H1 (cell line): ENCODE data around the gene ZNF362. TPM values are rescaled to one million over a fixed set of nuclear protein-coding genes. Genes with fewer than 3 reads are reported as not detected.

Source experiments
- CTCF ChIA-PET: fragments of 300-600 bp; sonication (Branson Sonifier 250); formaldehyde crosslinking; loops from one replicate; lab custom pipeline; 2021; ENCODE audit not compliant: partially characterized antibody; lab: Charles Lee
- POLR2A ChIA-PET: fragments of 300-600 bp; sonication (Branson Sonifier 250); formaldehyde crosslinking; loops from one replicate; lab custom pipeline; 2021; ENCODE audit warnings: inconsistent platforms; ENCODE audit not compliant: partially characterized antibody; lab: Charles Lee
- DNase-seq, 2 experiments: peaks; one replicate each; pipeline versions ENCODE4 v3.0.0 to v3.0.0-alpha.2; 2010 to 2022; ENCODE audit warnings: low spot score in 2 of 2, low read depth in 1 of 2, mixed read lengths in 1 of 2
- FAIRE-seq: peaks from 2 replicates; lab custom pipeline; 2011; peaks lifted over from hg19 to GRCh38; lab: Jason Lieb, UNC
- H2AFZ ChIP-seq: 2 replicates; pipeline ENCODE4 v1.8.1; 2012; ENCODE audit warnings: low read length, inconsistent platforms
- H2AK5ac ChIP-seq: 2 replicates; pipeline ENCODE4 v1.6.1; 2013; ENCODE audit warnings: low read depth, low read length
- H2BK120ac ChIP-seq: replicated peaks from 2 replicates; pipeline ENCODE3; 2013; ENCODE audit warnings: low read depth, low read length, inconsistent platforms
- H2BK12ac ChIP-seq: 2 replicates; pipeline ENCODE4 v1.6.1; 2013; ENCODE audit warnings: low read depth, low read length
- H2BK15ac ChIP-seq: 2 replicates; pipeline ENCODE4 v1.6.1; 2013; ENCODE audit warnings: low read length
- H2BK20ac ChIP-seq: 2 replicates; pipeline ENCODE4 v1.6.1; 2013; ENCODE audit warnings: low read length
- H2BK5ac ChIP-seq: 2 replicates; pipeline ENCODE4 v1.6.1; 2013; ENCODE audit warnings: low read depth, low read length
- H3K14ac ChIP-seq: 2 replicates; pipeline ENCODE4 v1.6.1; 2013; ENCODE audit warnings: inconsistent platforms; ENCODE audit not compliant: insufficient read length
- H3K18ac ChIP-seq: 2 replicates; pipeline ENCODE4 v1.6.1; 2013; ENCODE audit warnings: low read length; ENCODE audit errors: extremely low read depth
- H3K23ac ChIP-seq: 2 replicates; pipeline ENCODE4 v1.6.1; 2013; ENCODE audit warnings: inconsistent platforms; ENCODE audit not compliant: insufficient read length
- H3K23me2 ChIP-seq: 2 replicates; pipeline ENCODE4 v1.6.1; 2013; ENCODE audit warnings: low read depth, low read length
- H3K27ac ChIP-seq: 2 replicates; pipeline ENCODE4 v1.6.1; 2011; ENCODE audit warnings: low read depth, low read length, inconsistent platforms
- H3K27me3 ChIP-seq, 4 experiments: replicated peaks in 1 of 4; 1 replicate in 1 of 4; 2 replicates in 3 of 4; pipeline versions ENCODE4 v1.6.1 to v1.8.1; 2011 to 2013; ENCODE audit warnings: low read length in 3 of 4, mild to moderate bottlenecking in 3 of 4, inconsistent platforms in 2 of 4, mixed read lengths in 2 of 4, moderate library complexity in 1 of 4; ENCODE audit not compliant: control insufficient read depth in 3 of 4, insufficient read depth in 3 of 4; ENCODE audit errors: extremely low read depth in 1 of 4
- H3K36me3 ChIP-seq, 4 experiments: 2 replicates each; pipeline versions ENCODE4 v1.6.1 to v1.8.1; 2011 to 2013; ENCODE audit warnings: mild to moderate bottlenecking in 4 of 4, low read length in 3 of 4, moderate library complexity in 2 of 4, control low read depth in 1 of 4, inconsistent platforms in 1 of 4; ENCODE audit not compliant: insufficient read depth in 4 of 4, control insufficient read depth in 2 of 4
- H3K4ac ChIP-seq: replicated peaks from 2 replicates; pipeline ENCODE3; 2013; ENCODE audit warnings: low read length, low read depth, mixed read lengths, inconsistent platforms; ENCODE audit not compliant: insufficient read length
- H3K4me1 ChIP-seq, 4 experiments: replicated peaks in 1 of 4; 1 replicate in 1 of 4; 2 replicates in 3 of 4; pipeline versions ENCODE4 v1.6.1 to v1.8.1; 2011 to 2013; ENCODE audit warnings: low read length in 3 of 4, inconsistent platforms in 2 of 4, mixed read lengths in 1 of 4; ENCODE audit not compliant: insufficient read depth in 4 of 4, control insufficient read depth in 3 of 4
- H3K4me2 ChIP-seq, 2 experiments: 2 replicates each; pipeline versions ENCODE4 v1.6.1 to v1.8.1; 2011 to 2013; ENCODE audit warnings: low read depth in 2 of 2, low read length in 2 of 2, control low read depth in 1 of 2, inconsistent platforms in 1 of 2, mild to moderate bottlenecking in 1 of 2; ENCODE audit not compliant: insufficient read depth in 1 of 2
- H3K4me3 ChIP-seq, 4 experiments: fragments of 200-600, 300-600 bp in 1 of 4; sonication (generic), shearing (Covaris generic), sonication (Bioruptor Twin) in 1 of 4; 2 replicates each; pipeline versions ENCODE4 v1.5.1 to v1.8.1; 2011 to 2016; ENCODE audit warnings: low read length in 4 of 4, low read depth in 3 of 4, control low read depth in 2 of 4, inconsistent platforms in 2 of 4, mild to moderate bottlenecking in 2 of 4, mixed read lengths in 1 of 4, moderate library complexity in 1 of 4; ENCODE audit not compliant: insufficient read depth in 2 of 4; ENCODE audit errors: extremely low read depth in 1 of 4
- H3K56ac ChIP-seq: replicated peaks from 2 replicates; pipeline ENCODE3; 2013; ENCODE audit warnings: low read depth, mild to moderate bottlenecking, mixed read lengths, low read length, inconsistent platforms; ENCODE audit not compliant: insufficient read length
- H3K79me1 ChIP-seq: 2 replicates; pipeline ENCODE4 v1.6.1; 2013; ENCODE audit warnings: low read depth, low read length, control low read depth
- H3K79me2 ChIP-seq, 2 experiments: 2 replicates each; pipeline versions ENCODE4 v1.6.1 to v1.8.1; 2012 to 2013; ENCODE audit warnings: low read length in 2 of 2, mild to moderate bottlenecking in 2 of 2, inconsistent platforms in 1 of 2; ENCODE audit not compliant: insufficient read depth in 2 of 2, control insufficient read depth in 1 of 2
- H3K9ac ChIP-seq, 4 experiments: replicated peaks in 1 of 4; 1 replicate in 1 of 4; 2 replicates in 3 of 4; pipeline versions ENCODE4 v1.6.1 to v1.8.1; 2011 to 2013; ENCODE audit warnings: low read depth in 3 of 4, low read length in 3 of 4, control low read depth in 2 of 4, mild to moderate bottlenecking in 2 of 4, moderate library complexity in 2 of 4, inconsistent platforms in 1 of 4; ENCODE audit errors: extremely low read depth in 1 of 4
- H3K9me3 ChIP-seq, 2 experiments: 2 replicates each; pipeline versions ENCODE4 v1.6.1 to v1.8.1; 2012 to 2013; ENCODE audit warnings: mild to moderate bottlenecking in 2 of 2, moderate library complexity in 2 of 2, control low read depth in 1 of 2, inconsistent platforms in 1 of 2, low read depth in 1 of 2, low read length in 1 of 2, mixed read lengths in 1 of 2; ENCODE audit not compliant: insufficient read depth in 2 of 2
- H4K20me1 ChIP-seq, 2 experiments: replicated peaks in 1 of 2; 2 replicates each; pipeline versions ENCODE3 to v1.8.1; 2011 to 2013; ENCODE audit warnings: inconsistent platforms in 2 of 2, low read length in 2 of 2, mild to moderate bottlenecking in 1 of 2; ENCODE audit not compliant: insufficient read depth in 2 of 2, control insufficient read depth in 1 of 2
- H4K5ac ChIP-seq: 2 replicates; pipeline ENCODE4 v1.6.1; 2013; ENCODE audit warnings: low read length, low read depth, mixed read lengths, inconsistent platforms; ENCODE audit not compliant: insufficient read length
- H4K8ac ChIP-seq: 2 replicates; pipeline ENCODE4 v1.8.0; 2013; ENCODE audit warnings: mild to moderate bottlenecking, moderate library complexity, low read length, inconsistent platforms; ENCODE audit not compliant: insufficient read depth; ENCODE audit errors: extremely low read depth
- H4K91ac ChIP-seq: replicated peaks from 2 replicates; pipeline ENCODE3; 2013; ENCODE audit warnings: low read length, mixed read lengths, inconsistent platforms; ENCODE audit not compliant: insufficient read length
- ASH2L ChIP-seq: fragments of 200-600, 300-600 bp; sonication (generic); IDR thresholded peaks from one replicate; pipeline ENCODE4 v1.7.1; 2017; ENCODE audit warnings: low read length
- CTBP2 ChIP-seq: IDR thresholded peaks from 2 replicates; pipeline ENCODE4 v1.7.0; 2011; ENCODE audit warnings: borderline replicate concordance, mild to moderate bottlenecking, moderate library complexity, mixed read lengths, low read length; ENCODE audit not compliant: insufficient read depth, insufficient read length
- GABPA ChIP-seq: IDR thresholded peaks from 2 replicates; pipeline ENCODE4 v1.6.1; 2011; ENCODE audit warnings: mild to moderate bottlenecking, low read length, moderate library complexity, borderline replicate concordance; ENCODE audit not compliant: insufficient read depth
- JUN ChIP-seq: IDR thresholded peaks from 2 replicates; pipeline ENCODE4 v1.6.1; 2011; ENCODE audit warnings: low read depth, mild to moderate bottlenecking, improper control_type of control experiment, low read length
- RFX5 ChIP-seq: IDR thresholded peaks from 2 replicates; pipeline ENCODE4 v1.6.1; 2011; ENCODE audit warnings: low read depth, low read length, improper control_type of control experiment, borderline replicate concordance
- SIN3A ChIP-seq, 2 experiments: IDR thresholded peaks in 1 of 2; conservative IDR thresholded peaks in 1 of 2; 2 replicates each; pipeline ENCODE4 v1.6.1; 2011 to 2012; ENCODE audit warnings: low read length in 2 of 2, improper control_type of control experiment in 1 of 2, low read depth in 1 of 2, mild to moderate bottlenecking in 1 of 2
- SP1 ChIP-seq: IDR thresholded peaks from 2 replicates; pipeline ENCODE4 v1.6.1; 2011; ENCODE audit warnings: low read depth, low read length
- SRF ChIP-seq: IDR thresholded peaks from 2 replicates; pipeline ENCODE4 v1.6.1; 2011; ENCODE audit warnings: mild to moderate bottlenecking, low read depth, low read length, moderate library complexity
- SUZ12 ChIP-seq: fragments of 200-600 bp; sonication (generic); IDR thresholded peaks from 2 replicates; pipeline ENCODE4 v1.6.1; 2012; ENCODE audit warnings: mild to moderate bottlenecking, inconsistent platforms, low read length, moderate library complexity, mixed read lengths
- ZNF274 ChIP-seq: IDR thresholded peaks from 2 replicates; pipeline ENCODE4 v1.7.0; 2012; ENCODE audit warnings: low read length, borderline replicate concordance; ENCODE audit errors: extremely low read depth
- WGBS, 2 experiments: shearing (Covaris generic) in 1 of 2; methylation state at CpG; one replicate each; pipeline versions ENCODE4 v1.1.6 to v1.1.7; 2013 to 2015; ENCODE audit warnings: low lambda C conversion rate in 2 of 2, mixed read lengths in 2 of 2, inconsistent platforms in 1 of 2, low coverage in 1 of 2, missing lambda C conversion rate in 1 of 2; ENCODE audit not compliant: insufficient replicate concordance in 2 of 2, insufficient coverage in 1 of 2, insufficient read length in 1 of 2; ENCODE audit errors: extremely low coverage in 1 of 2, missing lambda C conversion rate in 1 of 2; 5-methylcytosine and 5-hydroxymethylcytosine counted together
- polyA plus RNA-seq, 7 experiments: library from polyadenylated mRNA; depleted of rRNA in 3 of 7; stranded (reverse) in 5 of 7; unstranded in 2 of 7; fragments of >200 nt in 5 of 7; fragments of 200-250 nt in 2 of 7; gene quantifications; 1 replicate in 5 of 7; 2 replicates in 1 of 7; 4 replicates in 1 of 7; pipeline versions ENCODE4 v1.2.1 to v1.2.3, GENCODE V29; 2011 to 2013; ENCODE audit warnings: missing spikeins in 2 of 7, mixed read lengths in 2 of 7
- total RNA-seq: library from RNA; stranded (reverse); fragmentation: NEBNext Ultra II Directional; extraction: Animal tissue kit (Norgen Biotek cat#: 25700); gene quantifications from 2 replicates; pipeline ENCODE4 v1.2.1, GENCODE V29; 2021
- TF ChIP-seq, protein P1 (sequence below): IDR thresholded peaks from 2 replicates; pipeline ENCODE4 v1.6.1; 2012; ENCODE audit warnings: inconsistent platforms

The ZNF362 gene
- total and polyA plus RNA-seq, 2 of the 8 experiments (the other 6 are each of a cell fraction or from before 2014, with no cell fraction given): 24.2 to 27.8 TPM

DNA sequence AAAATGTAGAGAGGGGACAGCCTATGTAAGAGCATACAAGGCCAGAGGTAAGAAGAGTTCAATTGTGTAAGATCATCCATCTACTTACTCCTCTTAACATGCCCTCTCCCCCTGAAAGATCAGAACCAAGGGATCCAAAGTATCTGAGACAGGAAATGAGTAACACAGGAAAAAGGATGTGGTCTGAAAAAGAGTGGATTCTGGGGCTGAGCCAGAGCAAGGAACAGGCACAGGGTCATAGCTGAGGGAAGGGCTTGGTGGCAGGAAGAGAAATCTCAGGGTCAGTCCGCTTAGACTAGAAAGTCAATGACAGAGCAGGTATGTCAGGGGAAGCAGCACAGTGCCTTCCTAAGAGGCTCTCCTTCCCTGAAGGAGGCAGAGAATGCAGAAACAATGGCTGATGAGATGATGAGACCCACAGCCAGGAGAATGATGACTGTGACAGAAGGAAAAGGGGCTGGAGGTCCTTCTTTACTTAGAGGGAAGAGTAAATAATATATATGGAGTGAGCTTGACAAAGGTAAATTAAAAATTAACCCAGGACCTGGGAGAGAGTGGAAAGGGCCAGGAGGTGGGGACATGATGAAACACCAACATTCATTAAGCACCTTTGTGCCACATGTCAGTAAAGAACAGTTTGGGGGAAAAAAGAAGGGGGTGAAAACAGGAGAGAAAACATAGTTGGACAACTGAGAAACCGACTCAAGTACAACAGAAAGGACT is 90.8 kb downstream of the ZNF362 start:
- CTCF ChIA-PET: interaction anchor here (1.1 to 2.4 kb wide), 3 partner anchors 9 to 52 kb away, joined by 3 to 6 read pairs (median 5); no protein-coding TSS in a partner anchor
- no peak overlapping the region for H2BK12ac ChIP-seq
- H3K56ac ChIP-seq: no peak overlapping the region
- H3K9ac ChIP-seq: no peak overlapping the region
- no peak overlapping the region for H3K23ac ChIP-seq
- no peak overlapping the region for H3K18ac ChIP-seq
- FAIRE-seq (no peak), DNase-seq (no peak)
- no peak overlapping the region for H4K8ac ChIP-seq
- H2AK5ac ChIP-seq: no peak overlapping the region
- no peak overlapping the region for H2AFZ ChIP-seq
- H3K4me1 ChIP-seq: peaks cover 5 to 38% (median 14%) of the 10 kb centered on the region in 4 experiments
- no peak overlapping the region for H2BK5ac ChIP-seq
- no peak overlapping the region for H2BK120ac ChIP-seq
- H3K14ac ChIP-seq: no peak overlapping the region
- H4K5ac ChIP-seq: no peak overlapping the region
- H3K36me3 ChIP-seq: no peaks in the 10 kb centered on the region
- H3K23me2 ChIP-seq: peaks cover 8% of the 10 kb centered on the region
- POLR2A ChIA-PET: interaction anchor here (0.5 to 1.3 kb wide), 2 partner anchors 9 to 31 kb away, joined by 3 read pairs; no protein-coding TSS in a partner anchor
- peaks cover 5 to 22% of the 10 kb centered on the region in 2 experiments for H4K20me1 ChIP-seq
- H3K4ac ChIP-seq: no peak overlapping the region
- no peak overlapping the region; a peak in 2 of 8 replicates for H3K4me3 ChIP-seq
- H2BK20ac ChIP-seq: no peak overlapping the region
- no peak overlapping the region for H3K27ac ChIP-seq
- H3K79me1 ChIP-seq: no peaks in the 10 kb centered on the region
- no peak overlapping the region for H4K91ac ChIP-seq
- WGBS, 2 experiments: 80% methylated on average over 2 of the region's 2 CpGs; no CpG with 5 or more reads in 1 of the 2 experiments
- H2BK15ac ChIP-seq: no peak overlapping the region
- H3K9me3 ChIP-seq: no peaks in the 10 kb centered on the region
- no peak overlapping the region for H3K4me2 ChIP-seq
- peaks cover 37 to 59% (median 52%) of the 10 kb centered on the region in 4 experiments for H3K27me3 ChIP-seq
- H3K79me2 ChIP-seq: no peaks in the 10 kb centered on the region
- TF ChIP-seq SUZ12: no peak
- TF ChIP-seq RFX5: no peak
- TF ChIP-seq SP1: no peak
- TF ChIP-seq, protein P1, sequence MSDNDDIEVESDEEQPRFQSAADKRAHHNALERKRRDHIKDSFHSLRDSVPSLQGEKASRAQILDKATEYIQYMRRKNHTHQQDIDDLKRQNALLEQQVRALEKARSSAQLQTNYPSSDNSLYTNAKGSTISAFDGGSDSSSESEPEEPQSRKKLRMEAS: no peak
- no peak for TF ChIP-seq SIN3A (conservative IDR thresholded peaks at IDR 0.05 in 1 of 2, IDR thresholded peaks at IDR 0.05 in 1 of 2; ENCODE audit: low read depth in 1 of 2, low read length in 2 of 2)
- TF ChIP-seq SRF: no peak
- no peak for TF ChIP-seq CTBP2
- no peak for TF ChIP-seq ZNF274
- no peak for TF ChIP-seq JUN
- TF ChIP-seq GABPA: no peak
- no peak for TF ChIP-seq ASH2L
